Colonic mucosa (tissue), 4 donors: Measurements from ENCODE around the gene CCAR1. TPM values are rescaled to one million over a fixed set of nuclear protein-coding genes. Genes with fewer than 3 reads are reported as not detected.

Source experiments
- DNase-seq: peaks from one replicate; pipeline ENCODE4 v3.0.0-alpha.2; 2020
- H3K27ac ChIP-seq: fragments of 200-600 bp; one replicate; pipeline ENCODE4 v1.8.0; 2021
- H3K27me3 ChIP-seq: fragments of 200-600 bp; one replicate; pipeline ENCODE4 v1.8.0; 2021
- H3K36me3 ChIP-seq: fragments of 200-600 bp; one replicate; pipeline ENCODE4 v1.8.0; 2021
- H3K4me1 ChIP-seq: fragments of 200-600 bp; one replicate; pipeline ENCODE4 v1.8.0; 2021; ENCODE audit warnings: mild to moderate bottlenecking
- H3K4me3 ChIP-seq: fragments of 200-600 bp; one replicate; pipeline ENCODE4 v1.8.0; 2021
- H3K9ac ChIP-seq, 2 donors: one replicate each; pipeline ENCODE4 v1.7.0; 2013; ENCODE audit warnings: control low read depth in 2 of 2, low read depth in 2 of 2, low read length in 2 of 2
- H3K9me3 ChIP-seq: fragments of 200-600 bp; one replicate; pipeline ENCODE4 v1.8.0; 2021
- intact Hi-C: fragments of 100-400 bp; cut with DNase I; formaldehyde crosslinking; loops from one replicate; pipeline ENCODE4 v1.14.1; 2022
- total RNA-seq, 2 donors: library from RNA; stranded (reverse); fragmentation: NEBNext Ultra II Directional in 1 of 2; extraction: Animal tissue kit (Norgen Biotek cat#: 25700) in 1 of 2; gene quantifications; one replicate each; pipeline ENCODE4 v1.2.1, GENCODE V29; 2021
- TF ChIP-seq, protein P1 (sequence below): fragments of 200-600 bp; IDR thresholded peaks from one replicate; pipeline ENCODE4 v1.8.0; 2022; ENCODE audit warnings: antibody characterized with exemption, mild to moderate bottlenecking
- donor health status: healthy.
- donor health status: DM: no; HTN: no; CAD: no.
- donor health status: DM: no; HTN: no; CAD: no.

The CCAR1 gene
- total RNA-seq, 2 donors from 2014 or later, result 46.5 to 62.8 TPM

DNA sequence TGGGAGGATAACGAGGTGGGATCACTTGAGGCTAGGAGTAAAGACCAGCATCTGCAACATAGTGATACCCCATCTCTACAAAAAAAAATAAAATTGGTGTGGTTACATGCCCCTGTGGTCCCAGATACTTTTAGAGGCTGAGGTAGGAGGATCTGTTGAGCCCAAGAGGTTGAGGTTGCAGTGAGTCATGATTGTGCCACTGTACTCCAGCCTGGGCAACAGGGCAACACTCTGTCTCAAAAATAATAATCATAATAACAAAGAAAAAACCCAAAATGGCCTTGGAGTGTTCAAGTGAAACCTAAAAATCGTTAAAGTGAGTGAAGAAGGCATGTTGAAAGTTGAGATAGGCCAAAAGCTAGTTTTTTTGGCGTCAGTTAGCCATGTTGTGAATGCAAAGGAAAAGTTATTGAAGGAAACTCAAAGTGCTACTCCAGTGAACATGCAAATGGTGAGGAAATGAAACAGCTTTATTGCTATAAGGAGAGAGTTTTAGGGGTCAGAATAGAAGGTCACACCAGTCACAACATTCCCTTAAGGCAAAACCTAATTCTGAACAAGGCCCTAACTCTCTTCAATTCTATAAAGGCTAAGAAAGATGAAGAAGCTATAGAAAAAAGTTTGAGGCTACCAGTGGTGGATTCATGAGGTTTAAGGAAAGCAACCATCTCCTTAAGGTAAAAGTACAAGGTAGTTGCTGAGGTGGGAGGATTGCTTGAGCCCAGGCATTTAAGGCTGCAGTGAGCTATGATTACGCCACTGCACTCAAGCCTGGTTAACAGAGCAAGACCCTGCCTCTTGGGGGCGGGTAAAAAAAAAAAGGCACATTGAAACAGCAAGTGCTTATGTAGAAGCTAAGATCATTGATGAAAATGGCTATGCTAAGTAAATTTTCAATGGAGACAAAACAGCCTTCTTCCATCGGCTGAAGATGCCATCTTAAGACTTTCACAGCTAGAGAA, 60.9 kb downstream of the CCAR1 start:
- peaks cover 13% of the 10 kb centered on the region for H3K36me3 ChIP-seq

DNA sequence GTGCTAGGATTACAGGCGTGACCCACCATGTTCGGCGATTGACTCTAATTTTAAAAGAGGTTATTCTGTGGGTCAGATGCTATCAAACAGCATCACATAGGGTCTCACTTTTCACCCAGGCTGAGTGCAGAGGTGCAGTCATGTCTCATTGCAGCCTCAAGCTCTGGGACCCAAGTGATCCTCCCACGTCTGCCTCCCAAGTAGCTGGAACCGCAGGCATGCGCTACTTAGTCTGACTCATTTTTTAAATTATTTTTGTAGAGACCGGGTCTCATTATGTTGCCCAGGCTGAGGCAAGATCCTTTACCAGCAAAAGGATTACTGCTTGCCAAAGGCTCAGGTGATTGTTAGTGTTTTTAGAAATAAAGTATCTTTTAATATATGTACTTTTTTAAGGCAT, 63.4 kb downstream of the CCAR1 start:
- Histone ChIP-seq H3K36me3 (peaks cover 23% of the 10 kb centered on the region), H3K9me3 (no peaks in the 10 kb centered on the region), H3K4me3 (no peak overlapping the region), H3K27ac (no peak overlapping the region), H3K4me1 (no peaks in the 10 kb centered on the region), H3K9ac (no peak overlapping the region), H3K27me3 (no peaks in the 10 kb centered on the region)
- DNase-seq, result no peak
- TF ChIP-seq, protein P1, sequence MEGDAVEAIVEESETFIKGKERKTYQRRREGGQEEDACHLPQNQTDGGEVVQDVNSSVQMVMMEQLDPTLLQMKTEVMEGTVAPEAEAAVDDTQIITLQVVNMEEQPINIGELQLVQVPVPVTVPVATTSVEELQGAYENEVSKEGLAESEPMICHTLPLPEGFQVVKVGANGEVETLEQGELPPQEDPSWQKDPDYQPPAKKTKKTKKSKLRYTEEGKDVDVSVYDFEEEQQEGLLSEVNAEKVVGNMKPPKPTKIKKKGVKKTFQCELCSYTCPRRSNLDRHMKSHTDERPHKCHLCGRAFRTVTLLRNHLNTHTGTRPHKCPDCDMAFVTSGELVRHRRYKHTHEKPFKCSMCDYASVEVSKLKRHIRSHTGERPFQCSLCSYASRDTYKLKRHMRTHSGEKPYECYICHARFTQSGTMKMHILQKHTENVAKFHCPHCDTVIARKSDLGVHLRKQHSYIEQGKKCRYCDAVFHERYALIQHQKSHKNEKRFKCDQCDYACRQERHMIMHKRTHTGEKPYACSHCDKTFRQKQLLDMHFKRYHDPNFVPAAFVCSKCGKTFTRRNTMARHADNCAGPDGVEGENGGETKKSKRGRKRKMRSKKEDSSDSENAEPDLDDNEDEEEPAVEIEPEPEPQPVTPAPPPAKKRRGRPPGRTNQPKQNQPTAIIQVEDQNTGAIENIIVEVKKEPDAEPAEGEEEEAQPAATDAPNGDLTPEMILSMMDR, result no peak
- intact Hi-C loops, result no loop called here

More for the DNA sequence above, 60.9 kb downstream of the CCAR1 start:
- no peak for DNase-seq
- Histone ChIP-seq H3K9me3 (no peaks in the 10 kb centered on the region), H3K9ac (no peak overlapping the region), H3K4me3 (no peak overlapping the region), H3K27me3 (no peaks in the 10 kb centered on the region), H3K4me1 (no peaks in the 10 kb centered on the region), H3K27ac (no peak overlapping the region)
- TF ChIP-seq, protein P1, result no peak
- intact Hi-C loops, result no loop called here

DNA sequence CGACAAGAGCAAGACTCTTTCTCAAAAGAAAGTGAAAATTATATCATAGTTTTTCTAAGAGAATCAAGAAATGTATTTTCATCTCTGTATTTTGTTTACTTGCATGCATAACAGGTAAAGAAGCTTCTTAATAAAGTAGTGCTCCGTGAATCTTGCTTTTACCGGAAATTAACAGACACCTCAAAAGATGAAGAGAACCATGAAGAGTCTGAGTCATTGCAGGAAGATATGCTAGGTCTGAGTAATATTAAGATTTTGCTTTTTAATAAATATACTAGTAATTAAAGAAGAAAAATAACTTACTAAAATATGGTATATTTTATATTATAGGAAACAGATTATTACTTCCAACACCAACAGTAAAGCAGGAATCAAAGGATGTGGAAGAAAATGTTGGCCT, 66.8 kb downstream of the CCAR1 start:
- intact Hi-C loops, result no loop called here
- no peaks in the 10 kb centered on the region for H3K9me3 ChIP-seq
- H3K4me1 ChIP-seq, result no peaks in the 10 kb centered on the region
- no peak overlapping the region for H3K9ac ChIP-seq
- TF ChIP-seq, protein P1, result no peak
- H3K36me3 ChIP-seq, result peaks cover 30% of the 10 kb centered on the region
- DNase-seq, result no peak
- no peak overlapping the region for H3K27ac ChIP-seq
- no peaks in the 10 kb centered on the region for H3K27me3 ChIP-seq
- no peak overlapping the region for H3K4me3 ChIP-seq

DNA sequence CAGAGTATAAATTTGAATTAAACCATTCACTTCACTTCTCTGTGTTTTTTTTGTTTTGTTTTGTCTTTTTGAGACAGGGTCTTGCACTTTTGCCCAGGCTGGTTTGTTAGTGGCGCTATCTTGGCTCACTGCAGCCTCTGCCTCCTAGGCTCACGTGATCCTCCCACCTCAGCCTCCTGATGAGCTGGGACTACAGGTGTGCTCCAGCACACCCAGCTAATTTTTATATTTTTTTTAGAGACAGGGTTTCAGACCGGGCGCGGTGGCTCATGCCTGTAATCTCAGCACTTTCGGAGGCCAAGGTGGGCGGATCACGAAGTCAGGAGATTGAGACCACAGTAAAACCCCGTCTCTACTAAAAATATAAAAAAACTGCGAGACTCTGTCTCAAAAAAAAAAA, 69.4 kb downstream of the CCAR1 start:
- Histone ChIP-seq H3K27me3 (no peaks in the 10 kb centered on the region), H3K4me1 (no peaks in the 10 kb centered on the region), H3K27ac (no peak overlapping the region), H3K9me3 (no peaks in the 10 kb centered on the region), H3K4me3 (no peak overlapping the region), H3K9ac (no peak overlapping the region), H3K36me3 (peaks cover 27% of the 10 kb centered on the region)
- TF ChIP-seq, protein P1, result no peak
- intact Hi-C loops, result loop anchor here (5.0 kb wide), 1 partner anchor 107 kb away; no protein-coding TSS in a partner anchor
- no peak for DNase-seq

DNA sequence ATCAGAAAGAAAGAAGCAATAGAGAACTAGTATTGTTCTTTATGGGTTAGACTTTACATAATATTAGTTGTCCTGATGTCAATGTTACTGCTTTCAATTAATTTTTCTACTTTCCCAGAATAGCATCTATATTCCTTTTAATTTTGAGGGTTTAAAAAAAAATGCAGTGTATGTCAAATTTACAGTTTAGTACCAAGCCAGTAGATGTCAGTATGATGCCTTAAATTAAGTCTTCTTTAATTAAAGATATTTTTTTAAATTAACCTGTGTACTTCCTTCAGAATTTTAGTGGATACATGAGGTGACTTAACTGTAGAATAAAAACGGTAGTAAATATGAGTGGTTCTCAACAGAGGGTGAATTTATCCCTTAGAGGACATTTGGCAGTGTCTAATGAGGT, 71.1 kb downstream of the CCAR1 start:
- intact Hi-C loops, result loop anchor here (5.0 kb wide), 1 partner anchor 105 kb away; no protein-coding TSS in a partner anchor
- Histone ChIP-seq H3K4me3 (no peak overlapping the region), H3K36me3 (peaks cover 23% of the 10 kb centered on the region), H3K27me3 (no peaks in the 10 kb centered on the region), H3K27ac (no peak overlapping the region), H3K9me3 (no peaks in the 10 kb centered on the region), H3K9ac (no peak overlapping the region), H3K4me1 (no peaks in the 10 kb centered on the region)
- TF ChIP-seq, protein P1, result no peak
- no peak for DNase-seq
